NCI-H146 (cell line): ENCODE data around the gene FST.

Experiments used
- DNase-seq: peaks from one replicate; lab custom pipeline; 2025; lab: John Stamatoyannopoulos, UW

The FST gene

DNA sequence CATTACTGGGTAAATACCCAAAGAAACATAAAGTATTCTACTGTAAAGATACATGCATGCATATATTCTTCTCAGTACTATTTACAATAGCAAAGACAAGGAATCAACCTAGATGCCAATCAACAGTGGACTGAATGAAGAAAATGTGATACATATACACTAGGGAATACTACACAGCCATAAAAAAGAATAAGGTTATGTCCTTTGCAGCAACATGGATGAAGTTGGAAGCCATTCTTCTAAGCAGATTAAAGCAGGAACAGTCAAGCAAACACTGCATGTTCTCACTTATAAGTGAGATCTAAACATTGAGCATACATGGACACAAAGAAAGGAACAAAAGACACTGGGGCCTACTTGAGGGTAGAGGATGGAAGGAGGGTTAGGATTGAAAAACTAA, 40.4 kb downstream of the FST start:
- DNase-seq: no peak
